Caco-2 (cell line): ENCODE data around the gene TRIM61. TPM values are rescaled to one million over a fixed set of nuclear protein-coding genes. Genes with fewer than 3 reads are reported as not detected.

Source experiments
- BruUV-seq: library from RNA; stranded (reverse); fragments of 400-500 nt; replicated peaks from 2 replicates; lab custom pipeline; 2021; lab: Mats Ljungman, UMichigan
- CTCF ChIA-PET: fragments of 300-600 bp; sonication (Branson Sonifier 250); formaldehyde crosslinking; loops from one replicate; lab custom pipeline; 2022; ENCODE audit warnings: antibody characterized with exemption; lab: Charles Lee
- POLR2A ChIA-PET: fragments of 300-600 bp; sonication (Branson Sonifier 250); formaldehyde crosslinking; loops from one replicate; lab custom pipeline; 2022; ENCODE audit warnings: antibody characterized with exemption; lab: Charles Lee
- DNase-seq, 2 experiments: peaks; one replicate each; pipeline versions ENCODE4 v3.0.0 to v3.0.0-alpha.2; 2020 to 2022
- H3K27me3 ChIP-seq: replicated peaks from 2 replicates; pipeline ENCODE4 v1.6.0; 2011; ENCODE audit warnings: low read length; ENCODE audit not compliant: control insufficient read depth, insufficient read depth
- H3K36me3 ChIP-seq: 2 replicates; pipeline ENCODE4 v1.5.1; 2011; ENCODE audit warnings: low read length; ENCODE audit not compliant: control insufficient read depth, insufficient read depth
- H3K4me1 ChIP-seq: fragments of 250-450 bp; sonication (Bioruptor Pico); 2 replicates; pipeline ENCODE4 v1.5.1; 2020; ENCODE audit warnings: mild to moderate bottlenecking
- H3K4me3 ChIP-seq: 2 replicates; pipeline ENCODE4 v1.5.1; 2011; ENCODE audit warnings: low read depth, mild to moderate bottlenecking, control low read depth, low read length
- H3K9me3 ChIP-seq: fragments of 250-450 bp; sonication (Bioruptor Pico); 2 replicates; pipeline ENCODE4 v1.5.1; 2020; ENCODE audit warnings: mild to moderate bottlenecking, moderate library complexity
- H3K27ac Mint-ChIP-seq: one replicate; pipeline ENCODE4 v1.8.0; 2022; ENCODE audit warnings: mixed read lengths; ENCODE audit not compliant: unreplicated experiment
- H3K27me3 Mint-ChIP-seq: one replicate; pipeline ENCODE4 v1.8.0; 2022; ENCODE audit warnings: mixed read lengths; ENCODE audit not compliant: insufficient read depth, unreplicated experiment
- H3K36me3 Mint-ChIP-seq: one replicate; pipeline ENCODE4 v1.8.0; 2022; ENCODE audit warnings: mild to moderate bottlenecking, mixed read lengths; ENCODE audit not compliant: insufficient read depth, unreplicated experiment
- H3K4me1 Mint-ChIP-seq: one replicate; pipeline ENCODE4 v1.8.0; 2022; ENCODE audit warnings: low read depth, mixed read lengths; ENCODE audit not compliant: unreplicated experiment
- H3K4me3 Mint-ChIP-seq: one replicate; pipeline ENCODE4 v1.8.0; 2022; ENCODE audit warnings: mild to moderate bottlenecking, moderate library complexity, mixed read lengths; ENCODE audit not compliant: unreplicated experiment
- H3K9me3 Mint-ChIP-seq: one replicate; pipeline ENCODE4 v1.8.0; 2022; ENCODE audit warnings: mixed read lengths; ENCODE audit not compliant: unreplicated experiment
- CTCF ChIP-seq, 2 experiments: fragments of 200-600 bp in 1 of 2; IDR thresholded peaks; 1 replicate in 1 of 2; 2 replicates in 1 of 2; pipeline versions ENCODE4 v1.5.1 to v1.8.0; 2011 to 2022; ENCODE audit warnings: antibody characterized with exemption in 1 of 2, control low read depth in 1 of 2, inconsistent platforms in 1 of 2, low read depth in 1 of 2, low read length in 1 of 2, mild to moderate bottlenecking in 1 of 2, moderate library complexity in 1 of 2; ENCODE audit not compliant: insufficient read depth in 1 of 2, severe bottlenecking in 1 of 2, unreplicated experiment in 1 of 2
- intact Hi-C: fragments of 100-400 bp; cut with micrococcal nuclease; formaldehyde crosslinking; loops from one replicate; pipeline ENCODE4 v1.10.0; 2022; ENCODE audit not compliant: unreplicated experiment
- total RNA-seq: library from RNA; stranded (reverse); gene quantifications from 2 replicates; pipeline ENCODE4 v1.2.3, GENCODE V29; 2022

Gene TRIM61
- total RNA-seq, 1 experiment from 2014 or later: not detected

GRCh38 chr4:165010487-165010886 is 33.0 kb upstream of the TRIM61 start:
- DNase-seq: no peak
- Mint-ChIP-seq H3K27ac (no peak overlapping the region), H3K36me3 (no peaks in the 10 kb centered on the region), H3K4me3 (no peak overlapping the region), H3K9me3 (no peaks in the 10 kb centered on the region), H3K27me3 (no peaks in the 10 kb centered on the region), H3K4me1 (no peaks in the 10 kb centered on the region)
- no peaks in the 10 kb centered on the region for H3K36me3 ChIP-seq
- H3K27me3 ChIP-seq: no peaks in the 10 kb centered on the region
- no peak for TF ChIP-seq CTCF (IDR thresholded peaks at IDR 0.05; ENCODE audit: insufficient read depth in 1 of 2, low read depth in 1 of 2, low read length in 1 of 2, severe bottlenecking in 1 of 2, unreplicated experiment in 1 of 2)
- H3K4me3 ChIP-seq: no peak overlapping the region
- ChIA-PET CTCF (no interaction called here), POLR2A (no interaction called here)
- H3K9me3 ChIP-seq: no peaks in the 10 kb centered on the region
- intact Hi-C loops: no loop called here
- no peaks in the 10 kb centered on the region for H3K4me1 ChIP-seq
- no TSS peak for BruUV-seq

- no peaks in the 10 kb centered on the region for H3K9me3 ChIP-seq
- no peaks in the 10 kb centered on the region for H3K36me3 Mint-ChIP-seq
- no peak for TF ChIP-seq CTCF (IDR thresholded peaks at IDR 0.05; ENCODE audit: insufficient read depth in 1 of 2, low read depth in 1 of 2, low read length in 1 of 2, severe bottlenecking in 1 of 2, unreplicated experiment in 1 of 2)
- no peak overlapping the region for H3K4me3 ChIP-seq
- no peaks in the 10 kb centered on the region for H3K27me3 ChIP-seq
- no peak for DNase-seq
- BruUV-seq: no TSS peak
- H3K4me1 ChIP-seq: no peaks in the 10 kb centered on the region
- POLR2A ChIA-PET: no interaction called here
- H3K4me1 Mint-ChIP-seq: no peaks in the 10 kb centered on the region
- no peaks in the 10 kb centered on the region for H3K36me3 ChIP-seq
- H3K27ac Mint-ChIP-seq: no peak overlapping the region
- no peaks in the 10 kb centered on the region for H3K27me3 Mint-ChIP-seq
- H3K4me3 Mint-ChIP-seq: no peak overlapping the region
- H3K9me3 Mint-ChIP-seq: no peaks in the 10 kb centered on the region
- CTCF ChIA-PET: no interaction called here
- intact Hi-C loops: loop anchor here (10.0 kb wide), 1 partner anchor 85 kb away; no protein-coding TSS in a partner anchor
Measured at GRCh38 chr4:165009493-165010227, 32.2 kb upstream of the TRIM61 start.

- CTCF ChIA-PET: no interaction called here
- Mint-ChIP-seq H3K27me3 (no peaks in the 10 kb centered on the region), H3K27ac (no peak overlapping the region), H3K36me3 (no peaks in the 10 kb centered on the region), H3K9me3 (no peaks in the 10 kb centered on the region), H3K4me1 (no peaks in the 10 kb centered on the region), H3K4me3 (no peak overlapping the region)
- Histone ChIP-seq H3K4me1 (no peaks in the 10 kb centered on the region), H3K27me3 (no peaks in the 10 kb centered on the region), H3K4me3 (no peak overlapping the region), H3K36me3 (no peaks in the 10 kb centered on the region), H3K9me3 (no peaks in the 10 kb centered on the region)
- no peak for DNase-seq
- POLR2A ChIA-PET: no interaction called here
- no peak for TF ChIP-seq CTCF (IDR thresholded peaks at IDR 0.05; ENCODE audit: insufficient read depth in 1 of 2, low read depth in 1 of 2, low read length in 1 of 2, severe bottlenecking in 1 of 2, unreplicated experiment in 1 of 2)
- no TSS peak for BruUV-seq
- intact Hi-C loops: loop anchor here (10.0 kb wide), 1 partner anchor 88 kb away; no protein-coding TSS in a partner anchor
Measured at GRCh38 chr4:165006886-165007285, 29.4 kb upstream of the TRIM61 start.
